Measurements from ENCODE around the gene PTPRG.

DNA sequence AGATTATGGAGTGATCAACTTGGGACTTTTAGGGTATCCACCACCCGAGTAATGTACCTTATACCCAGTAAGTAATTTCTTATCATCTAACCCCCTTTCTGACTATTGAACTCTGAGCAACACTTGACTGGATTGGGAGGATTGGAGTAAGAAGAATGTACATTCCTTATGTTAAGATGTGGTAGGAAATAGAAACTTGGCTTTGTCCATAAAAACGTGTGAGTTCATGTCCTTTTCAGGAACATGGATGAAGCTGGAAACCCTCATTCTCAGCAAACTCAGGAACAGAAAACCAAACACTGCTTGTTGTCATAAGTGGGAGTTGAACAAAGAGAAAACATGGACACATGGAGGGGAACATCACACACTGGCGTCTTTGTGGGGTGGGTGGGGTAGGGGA, 112.3 kb downstream of the PTPRG start:
- no peak for TF ChIP-seq CTCF (IDR thresholded peaks at IDR 0.05; ENCODE audit: extremely low read depth in 1 of 2, insufficient read depth in 1 of 2, low read depth in 1 of 2, low read length in 2 of 2)
- no peak for TF ChIP-seq EZH2 (IDR thresholded peaks at IDR 0.05; ENCODE audit: borderline replicate concordance, low read depth, low read length, severe bottlenecking)
- TF ChIP-seq POLR2A (IDR thresholded peaks at IDR 0.05; ENCODE audit: low read depth, low read length), result no peak
